GM21360 (cell line): Measurements from ENCODE around the gene SRGAP2C.
"Not testable (repeated sequence)": the region's sequence is repeated elsewhere in the genome, so short reads cannot be mapped to it uniquely, and the experiment has no call there.

Experiments used
- ATAC-seq: cut with Tn5 transposase; IDR thresholded peaks from one replicate; pipeline ENCODE4 v1.9.1; 2021; ENCODE audit warnings: mild to moderate bottlenecking, moderate library complexity; ENCODE audit not compliant: unreplicated experiment

Gene SRGAP2C

GRCh38 chr1:121324726-121325125 is 140.0 kb downstream of the SRGAP2C start:
- ATAC-seq, result not testable (repeated sequence)

GRCh38 chr1:121332141-121332540 is 147.4 kb downstream of the SRGAP2C start:
- not testable (repeated sequence) for ATAC-seq

- ATAC-seq, result not testable (repeated sequence)
These were observed 148.1 kb downstream of the SRGAP2C start for GRCh38 chr1:121332599-121333562.

- ATAC-seq, result not testable (repeated sequence)
These were observed 153.2 kb downstream of the SRGAP2C start for GRCh38 chr1:121337958-121338357.

- ATAC-seq, result peak; percentile 78
These were observed 154.8 kb downstream of the SRGAP2C start for GRCh38 chr1:121339611-121340010.

- ATAC-seq, result not testable (repeated sequence)
These were observed 158.6 kb downstream of the SRGAP2C start for GRCh38 chr1:121343311-121343906.

- not testable (repeated sequence) for ATAC-seq
These were observed 159.6 kb downstream of the SRGAP2C start for GRCh38 chr1:121344355-121344754.

GRCh38 chr1:121346654-121347053 is 161.9 kb downstream of the SRGAP2C start:
- ATAC-seq, result not testable (repeated sequence)

GRCh38 chr1:121347476-121347875 is 162.7 kb downstream of the SRGAP2C start:
- ATAC-seq, result not testable (repeated sequence)

GRCh38 chr1:121348115-121348514 is 163.3 kb downstream of the SRGAP2C start:
- ATAC-seq, result not testable (repeated sequence)

- ATAC-seq, result not testable (repeated sequence)
These were observed 164.7 kb downstream of the SRGAP2C start for GRCh38 chr1:121349332-121349967.

- not testable (repeated sequence) for ATAC-seq
These were observed 171.1 kb downstream of the SRGAP2C start for GRCh38 chr1:121355711-121356420.

GRCh38 chr1:121356819-121357218 is 172.0 kb downstream of the SRGAP2C start:
- ATAC-seq, result not testable (repeated sequence)

GRCh38 chr1:121360531-121360930 is 175.8 kb downstream of the SRGAP2C start:
- ATAC-seq, result not testable (repeated sequence)

- not testable (repeated sequence) for ATAC-seq
These were observed 176.9 kb downstream of the SRGAP2C start for GRCh38 chr1:121361451-121362233.

- not testable (repeated sequence) for ATAC-seq
These were observed 177.6 kb downstream of the SRGAP2C start for GRCh38 chr1:121362234-121362883.

GRCh38 chr1:121365316-121365715 is 180.5 kb downstream of the SRGAP2C start:
- ATAC-seq, result not testable (repeated sequence)

- ATAC-seq, result not testable (repeated sequence)
These were observed 180.9 kb downstream of the SRGAP2C start for GRCh38 chr1:121365723-121366122.

- not testable (repeated sequence) for ATAC-seq
These were observed 181.4 kb downstream of the SRGAP2C start for GRCh38 chr1:121366171-121366570.
